HepG2 (cell line): ENCODE data around the gene UNC79. TPM values are rescaled to one million over a fixed set of nuclear protein-coding genes. Genes with fewer than 3 reads are reported as not detected.

Source experiments
- ATAC-seq: fragments of 200-7000 bp; cut with Tn5 transposase; 3 replicates; pipeline ENCODE4 v1.9.1; 2020; ENCODE audit warnings: mild to moderate bottlenecking, moderate library complexity
- BruUV-seq: library from RNA; stranded (reverse); fragments of 400-500 nt; replicated peaks from 2 replicates; lab custom pipeline; 2021; lab: Mats Ljungman, UMichigan
- CTCF ChIA-PET: fragments of 300-600 bp; formaldehyde crosslinking; extraction: SDS; loops from one replicate; lab custom pipeline; 2021; ENCODE audit warnings: low total read pairs, inconsistent platforms, low intra/inter-chr PET ratio; lab: Yijun Ruan, JAX
- POLR2A ChIA-PET: fragments of 350-600 bp; sonication (Branson Sonifier 250); formaldehyde crosslinking; loops from one replicate; lab custom pipeline; 2020; ENCODE audit warnings: antibody characterized with exemption, inconsistent platforms; lab: Yijun Ruan, JAX
- DNase-seq: peaks from one replicate; pipeline ENCODE4 v3.0.0-alpha.2; 2015; ENCODE audit warnings: low spot score
- FAIRE-seq: peaks from 3 replicates; lab custom pipeline; 2011; peaks lifted over from hg19 to GRCh38; lab: Jason Lieb, UNC
- H2AFZ ChIP-seq: one replicate; pipeline ENCODE4 v1.6.1; 2011; ENCODE audit warnings: low read length, inconsistent platforms
- H3K27ac ChIP-seq: fragments of 300-600 bp; 3 replicates; pipeline ENCODE4 v1.8.0; 2011; ENCODE audit warnings: mixed run types, mild to moderate bottlenecking, mixed read lengths, low read length, inconsistent platforms; ENCODE audit not compliant: insufficient read depth; ENCODE audit errors: extremely low read length
- H3K27me3 ChIP-seq, 2 experiments: fragments of 200-600 bp in 1 of 2; 2 replicates in 1 of 2; 3 replicates in 1 of 2; pipeline versions ENCODE4 v1.6.0 to v1.8.0; 2011; ENCODE audit warnings: low read length in 2 of 2, mild to moderate bottlenecking in 2 of 2, moderate library complexity in 2 of 2, inconsistent platforms in 1 of 2; ENCODE audit not compliant: insufficient read depth in 2 of 2, control insufficient read depth in 1 of 2
- H3K36me3 ChIP-seq, 2 experiments: fragments of 200-600 bp in 1 of 2; replicated peaks in 1 of 2; 2 replicates in 1 of 2; 3 replicates in 1 of 2; pipeline versions ENCODE4 v1.5.1 to v1.8.0; 2011; ENCODE audit warnings: low read length in 2 of 2, inconsistent platforms in 1 of 2; ENCODE audit not compliant: insufficient read depth in 2 of 2, control insufficient read depth in 1 of 2
- H3K4me1 ChIP-seq: 2 replicates; pipeline ENCODE4 v1.5.1; 2012; ENCODE audit warnings: low read length, inconsistent platforms; ENCODE audit not compliant: insufficient read depth
- H3K4me2 ChIP-seq: 2 replicates; pipeline ENCODE4 v1.6.0; 2011; ENCODE audit warnings: low read depth, low read length, inconsistent platforms
- H3K4me3 ChIP-seq, 3 experiments: fragments of 200-600 bp in 1 of 3; sonication (generic), shearing (Covaris generic) in 1 of 3; replicated peaks in 1 of 3; 2 replicates each; pipeline ENCODE4 v1.5.1; 2011 to 2016; ENCODE audit warnings: low read length in 3 of 3, inconsistent platforms in 2 of 3, low read depth in 2 of 3, mild to moderate bottlenecking in 2 of 3, control low read depth in 1 of 3, mixed read lengths in 1 of 3; ENCODE audit not compliant: insufficient read depth in 1 of 3
- H3K79me2 ChIP-seq: one replicate; pipeline ENCODE4 v1.6.1; 2011; ENCODE audit warnings: low read length, inconsistent platforms; ENCODE audit not compliant: insufficient read depth
- H3K9ac ChIP-seq: 2 replicates; pipeline ENCODE4 v1.6.0; 2011; ENCODE audit warnings: mild to moderate bottlenecking, low read depth, low read length, inconsistent platforms; ENCODE audit not compliant: insufficient read depth
- H3K9me3 ChIP-seq: 2 replicates; pipeline ENCODE4 v1.5.1; 2012; ENCODE audit warnings: mild to moderate bottlenecking, low read length
- H4K20me1 ChIP-seq: 2 replicates; pipeline ENCODE4 v1.6.0; 2011; ENCODE audit warnings: inconsistent platforms, mild to moderate bottlenecking, low read length, moderate library complexity; ENCODE audit not compliant: insufficient read depth
- CAMTA2 ChIP-seq: sonication (generic); formaldehyde crosslinking; IDR thresholded peaks from 2 replicates; pipeline ENCODE4 v1.4.0; 2020; ENCODE audit warnings: mild to moderate bottlenecking, missing genetic modification reagents, borderline replicate concordance
- CENPT ChIP-seq: sonication (generic); formaldehyde crosslinking; IDR thresholded peaks from 2 replicates; pipeline ENCODE4 v1.8.0; 2022; ENCODE audit warnings: low read depth, mild to moderate bottlenecking, moderate library complexity, missing genetic modification reagents
- EP300 ChIP-seq, 3 experiments: sonication (generic) in 1 of 3; formaldehyde crosslinking in 1 of 3; IDR thresholded peaks; 2 replicates each; pipeline versions ENCODE4 v1.5.1 to v1.6.1; 2011 to 2020; ENCODE audit warnings: low read depth in 2 of 3, low read length in 2 of 3, borderline replicate concordance in 1 of 3, improper control_type of control experiment in 1 of 3, mild to moderate bottlenecking in 1 of 3, missing genetic modification reagents in 1 of 3, moderate library complexity in 1 of 3
- GABPA ChIP-seq, 2 experiments: IDR thresholded peaks; 2 replicates each; pipeline ENCODE4 v1.6.1; 2011 to 2016; ENCODE audit warnings: low read depth in 2 of 2, low read length in 1 of 2, missing biosample characterization in 1 of 2, missing genetic modification characterization in 1 of 2
- JUN ChIP-seq: sonication (generic); formaldehyde crosslinking; IDR thresholded peaks from 2 replicates; pipeline ENCODE4 v1.4.0; 2020; ENCODE audit warnings: mild to moderate bottlenecking, missing genetic modification reagents
- KDM1A ChIP-seq: IDR thresholded peaks from 2 replicates; pipeline ENCODE4 v1.6.1; 2016; ENCODE audit warnings: missing compliant biosample characterization
- NPAS2 ChIP-seq: sonication (generic); formaldehyde crosslinking; IDR thresholded peaks from 2 replicates; pipeline ENCODE4 v1.8.0; 2022; ENCODE audit warnings: mild to moderate bottlenecking, missing genetic modification reagents, borderline replicate concordance
- REPIN1 ChIP-seq: sonication (generic); formaldehyde crosslinking; IDR thresholded peaks from 2 replicates; pipeline ENCODE4 v1.8.0; 2022; ENCODE audit warnings: missing genetic modification reagents, low read depth, mild to moderate bottlenecking, borderline replicate concordance
- THAP11 ChIP-seq: IDR thresholded peaks from 2 replicates; pipeline ENCODE4 v1.6.1; 2016; ENCODE audit warnings: missing biosample characterization, missing genetic modification reagents
- ZMAT3 ChIP-seq: sonication (generic); formaldehyde crosslinking; conservative IDR thresholded peaks from 2 replicates; pipeline ENCODE4 v1.7.0; 2021; ENCODE audit warnings: missing genetic modification reagents
- ZNF33A ChIP-seq: sonication (generic); formaldehyde crosslinking; IDR thresholded peaks from 2 replicates; pipeline ENCODE4 v1.5.1; 2020; ENCODE audit warnings: missing genetic modification reagents, mild to moderate bottlenecking, moderate library complexity, borderline replicate concordance
- ZNF567 ChIP-seq: sonication (generic); formaldehyde crosslinking; IDR thresholded peaks from 2 replicates; pipeline ENCODE4 v1.8.1; 2023; ENCODE audit warnings: mild to moderate bottlenecking, missing genetic modification reagents, borderline replicate concordance
- ZNF577 ChIP-seq: sonication (generic); formaldehyde crosslinking; IDR thresholded peaks from 2 replicates; pipeline ENCODE4 v1.4.0; 2020; ENCODE audit warnings: mild to moderate bottlenecking, low read depth, missing genetic modification reagents, borderline replicate concordance
- ZNF768 ChIP-seq: sonication (generic); formaldehyde crosslinking; IDR thresholded peaks from 2 replicates; pipeline ENCODE4 v1.4.0; 2020; ENCODE audit warnings: missing genetic modification reagents
- ZNF775 ChIP-seq: sonication (generic); formaldehyde crosslinking; IDR thresholded peaks from 2 replicates; pipeline ENCODE4 v1.4.0; 2020; ENCODE audit warnings: missing genetic modification reagents, mild to moderate bottlenecking, moderate library complexity, borderline replicate concordance
- ZSCAN29 ChIP-seq: sonication (generic); formaldehyde crosslinking; conservative IDR thresholded peaks from 2 replicates; pipeline ENCODE4 v1.4.0; 2020; ENCODE audit warnings: mild to moderate bottlenecking, missing genetic modification reagents
- WGBS: methylation state at CpG from one replicate; pipeline ENCODE4 v1.1.6; 2017; ENCODE audit warnings: low lambda C conversion rate; 5-methylcytosine and 5-hydroxymethylcytosine counted together
- in situ Hi-C: cut with HindIII; loops from 2 replicates; pipeline ENCODE4 v1.10.0; 2017; ENCODE audit warnings: low pct_unique_long_range_greater_than_20kb; ENCODE audit not compliant: extremely low pct_ligation_motif_present
- intact Hi-C: fragments of 100-400 bp; cut with micrococcal nuclease; formaldehyde crosslinking; loops from one replicate; pipeline ENCODE4 v1.10.0; 2022; ENCODE audit not compliant: unreplicated experiment
- polyA plus RNA-seq, 8 experiments: library from polyadenylated mRNA; depleted of rRNA in 3 of 8; stranded (reverse) in 7 of 8; unstranded in 1 of 8; fragments of >200 nt; fragmentation: Illumina TruSeq in 4 of 8; extraction: Trizol in 4 of 8; gene quantifications; 2 replicates each; pipeline versions ENCODE4 v1.2.1 to v1.2.3, GENCODE V29; 2011 to 2016; ENCODE audit warnings: low read depth in 4 of 8, missing spikeins in 1 of 8, mixed read lengths in 1 of 8; ENCODE audit not compliant: insufficient read depth in 1 of 8
- total RNA-seq, 5 experiments: library from RNA; depleted of rRNA; stranded (reverse); fragments of >200 nt; fragmentation: Illumina TruSeq; extraction: Trizol; gene quantifications; 2 replicates each; pipeline ENCODE4 v1.2.3, GENCODE V29; 2016; ENCODE audit warnings: low read depth in 1 of 5
- TF ChIP-seq, protein P1 (sequence below): IDR thresholded peaks from 2 replicates; pipeline ENCODE4 v1.6.1; 2016; ENCODE audit warnings: low read depth, borderline replicate concordance
- TF ChIP-seq, protein P2 (sequence below): sonication (generic); formaldehyde crosslinking; IDR thresholded peaks from 2 replicates; pipeline ENCODE4 v1.9.0; 2021; ENCODE audit warnings: missing genetic modification reagents, borderline replicate concordance
- TF ChIP-seq, protein P3 (sequence below): sonication (generic); formaldehyde crosslinking; IDR thresholded peaks from 2 replicates; pipeline ENCODE4 v1.5.0; 2020; ENCODE audit warnings: mild to moderate bottlenecking, missing genetic modification reagents

Gene UNC79
- total and polyA plus RNA-seq, 2 of the 13 experiments (the other 11 are each of a cell fraction or from before 2014, with no cell fraction given) = under 0.01 TPM; not detected in 1

DNA sequence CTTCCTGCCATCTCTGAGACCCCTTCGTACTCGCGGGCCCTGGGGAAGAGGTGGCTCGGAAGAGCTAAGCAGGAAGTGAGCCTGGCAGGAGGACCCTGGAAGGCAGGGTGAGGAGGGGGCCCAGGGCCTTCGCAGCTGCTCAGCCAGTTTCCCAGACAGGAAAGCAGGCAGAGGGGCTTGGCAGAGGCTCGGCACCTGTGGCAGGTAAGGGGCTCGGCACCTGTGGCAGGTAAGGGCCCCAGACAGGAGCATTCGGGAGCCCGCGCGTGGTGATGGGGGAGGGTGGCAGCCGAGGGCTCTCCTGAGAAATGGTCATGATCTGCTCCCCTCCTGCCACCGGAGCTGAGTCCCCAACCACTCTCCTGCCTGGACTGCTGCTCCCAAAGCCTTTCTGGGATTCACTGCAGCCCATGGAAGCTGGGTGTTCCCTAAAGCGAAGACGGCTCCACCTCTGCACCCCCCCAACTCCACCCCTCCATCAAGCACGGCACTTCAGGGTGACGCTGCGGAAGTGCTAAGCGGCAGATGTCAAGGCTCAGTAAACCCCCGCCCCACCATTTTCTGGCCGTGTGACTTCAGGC, 294.4 kb downstream of the UNC79 start:
- Histone ChIP-seq H3K9ac (no peak overlapping the region), H3K4me1 (no peaks in the 10 kb centered on the region), H3K4me3 (no peak overlapping the region), H4K20me1 (no peaks in the 10 kb centered on the region), H3K36me3 (no peaks in the 10 kb centered on the region)
- WGBS = 86% methylated on average over 15 of the region's 21 CpGs
- in situ Hi-C loops = no loop called here
- intact Hi-C loops = no loop called here
- no peak for TF ChIP-seq ZNF768
- TF ChIP-seq ZMAT3 (CRISPR knock-in tag) = no peak
- TF ChIP-seq, protein P1, sequence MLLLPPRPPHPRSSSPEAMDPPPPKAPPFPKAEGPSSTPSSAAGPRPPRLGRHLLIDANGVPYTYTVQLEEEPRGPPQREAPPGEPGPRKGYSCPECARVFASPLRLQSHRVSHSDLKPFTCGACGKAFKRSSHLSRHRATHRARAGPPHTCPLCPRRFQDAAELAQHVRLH (CRISPR knock-in tag) = no peak
- TF ChIP-seq, protein P2, sequence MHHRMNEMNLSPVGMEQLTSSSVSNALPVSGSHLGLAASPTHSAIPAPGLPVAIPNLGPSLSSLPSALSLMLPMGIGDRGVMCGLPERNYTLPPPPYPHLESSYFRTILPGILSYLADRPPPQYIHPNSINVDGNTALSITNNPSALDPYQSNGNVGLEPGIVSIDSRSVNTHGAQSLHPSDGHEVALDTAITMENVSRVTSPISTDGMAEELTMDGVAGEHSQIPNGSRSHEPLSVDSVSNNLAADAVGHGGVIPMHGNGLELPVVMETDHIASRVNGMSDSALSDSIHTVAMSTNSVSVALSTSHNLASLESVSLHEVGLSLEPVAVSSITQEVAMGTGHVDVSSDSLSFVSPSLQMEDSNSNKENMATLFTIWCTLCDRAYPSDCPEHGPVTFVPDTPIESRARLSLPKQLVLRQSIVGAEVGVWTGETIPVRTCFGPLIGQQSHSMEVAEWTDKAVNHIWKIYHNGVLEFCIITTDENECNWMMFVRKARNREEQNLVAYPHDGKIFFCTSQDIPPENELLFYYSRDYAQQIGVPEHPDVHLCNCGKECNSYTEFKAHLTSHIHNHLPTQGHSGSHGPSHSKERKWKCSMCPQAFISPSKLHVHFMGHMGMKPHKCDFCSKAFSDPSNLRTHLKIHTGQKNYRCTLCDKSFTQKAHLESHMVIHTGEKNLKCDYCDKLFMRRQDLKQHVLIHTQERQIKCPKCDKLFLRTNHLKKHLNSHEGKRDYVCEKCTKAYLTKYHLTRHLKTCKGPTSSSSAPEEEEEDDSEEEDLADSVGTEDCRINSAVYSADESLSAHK (CRISPR knock-in tag) = no peak
- TF ChIP-seq REPIN1 (CRISPR knock-in tag) = no peak
- TF ChIP-seq JUN = no peak
- no peak for TF ChIP-seq ZNF775 (CRISPR knock-in tag)
- TF ChIP-seq CENPT = no peak
- no peak for TF ChIP-seq ZNF577 (CRISPR knock-in tag)
- TF ChIP-seq EP300 (IDR thresholded peaks at IDR 0.05; ENCODE audit: low read depth in 2 of 2, low read length in 2 of 2) = no peak
- TF ChIP-seq EP300 (CRISPR knock-in tag; IDR thresholded peaks at IDR 0.05; ENCODE audit: borderline replicate concordance) = no peak
- no peak for TF ChIP-seq ZSCAN29
- TF ChIP-seq NPAS2 = no peak
- TF ChIP-seq, protein P3, sequence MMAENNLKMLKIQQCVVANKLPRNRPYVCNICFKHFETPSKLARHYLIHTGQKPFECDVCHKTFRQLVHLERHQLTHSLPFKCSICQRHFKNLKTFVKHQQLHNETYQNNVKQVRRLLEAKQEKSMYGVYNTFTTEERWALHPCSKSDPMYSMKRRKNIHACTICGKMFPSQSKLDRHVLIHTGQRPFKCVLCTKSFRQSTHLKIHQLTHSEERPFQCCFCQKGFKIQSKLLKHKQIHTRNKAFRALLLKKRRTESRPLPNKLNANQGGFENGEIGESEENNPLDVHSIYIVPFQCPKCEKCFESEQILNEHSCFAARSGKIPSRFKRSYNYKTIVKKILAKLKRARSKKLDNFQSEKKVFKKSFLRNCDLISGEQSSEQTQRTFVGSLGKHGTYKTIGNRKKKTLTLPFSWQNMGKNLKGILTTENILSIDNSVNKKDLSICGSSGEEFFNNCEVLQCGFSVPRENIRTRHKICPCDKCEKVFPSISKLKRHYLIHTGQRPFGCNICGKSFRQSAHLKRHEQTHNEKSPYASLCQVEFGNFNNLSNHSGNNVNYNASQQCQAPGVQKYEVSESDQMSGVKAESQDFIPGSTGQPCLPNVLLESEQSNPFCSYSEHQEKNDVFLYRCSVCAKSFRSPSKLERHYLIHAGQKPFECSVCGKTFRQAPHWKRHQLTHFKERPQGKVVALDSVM (CRISPR knock-in tag) = no peak
- TF ChIP-seq ZNF33A = no peak
- TF ChIP-seq GABPA (IDR thresholded peaks at IDR 0.05; ENCODE audit: low read depth, low read length) = no peak
- TF ChIP-seq GABPA (CRISPR knock-in tag; IDR thresholded peaks at IDR 0.05; ENCODE audit: low read depth) = no peak
- no peak for TF ChIP-seq KDM1A (CRISPR knock-in tag)
- TF ChIP-seq CAMTA2 = no peak
- TF ChIP-seq THAP11 (CRISPR knock-in tag) = no peak
- no peak for TF ChIP-seq ZNF567 (CRISPR knock-in tag)
- TF ChIP-seq, all 625 proteins: peak for 0
- no TSS peak for BruUV-seq
- no peaks in the 10 kb centered on the region for H3K9me3 ChIP-seq
- no peak for ATAC-seq
- H3K4me2 ChIP-seq = no peak overlapping the region
- no peak overlapping the region for H2AFZ ChIP-seq
- no peak overlapping the region for H3K27ac ChIP-seq
- H3K79me2 ChIP-seq = no peaks in the 10 kb centered on the region
- ChIA-PET POLR2A (no interaction called here), CTCF (no interaction called here)
- FAIRE-seq = no peak
- H3K27me3 ChIP-seq = no peaks in the 10 kb centered on the region
- DNase-seq = no peak
